HG02970 (cell line): ENCODE results near the gene ZNRF4.
"Not testable (repeated sequence)": the region's sequence is repeated elsewhere in the genome, so short reads cannot be mapped to it uniquely, and the experiment has no call there.

Experiments
- ATAC-seq: cut with Tn5 transposase; IDR thresholded peaks from one replicate; pipeline ENCODE4 v1.9.1; 2021; ENCODE audit warnings: mild to moderate bottlenecking, moderate library complexity, moderate number of reproducible peaks; ENCODE audit not compliant: unreplicated experiment, low FRiP score

ZNRF4 gene

DNA sequence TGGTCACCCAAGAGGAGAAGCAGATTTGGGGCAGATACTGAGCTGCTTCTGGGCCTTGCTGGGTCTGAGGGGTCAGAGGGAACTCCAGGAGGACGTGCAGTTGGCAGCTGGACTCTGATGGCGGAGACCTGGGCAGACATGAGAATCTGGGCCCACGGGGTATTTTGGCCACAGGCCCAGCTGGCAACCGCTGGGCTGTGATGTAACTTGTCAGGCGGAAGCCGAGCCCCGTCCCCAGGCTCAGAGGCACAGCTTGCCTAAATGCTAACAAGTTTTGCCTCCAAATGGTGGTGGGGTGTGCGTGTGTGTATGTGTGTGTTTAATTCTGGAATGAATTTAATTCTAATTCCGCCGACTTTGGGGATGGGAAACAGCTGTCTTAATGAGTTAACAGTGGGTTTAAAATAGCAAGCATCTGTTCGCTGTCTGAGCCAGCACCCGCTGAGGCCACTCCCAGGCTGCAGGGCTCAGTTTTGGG, 11.6 kb downstream of the ZNRF4 start:
- ATAC-seq = no peak

GRCh38 chr19:5470264-5470671, 15.1 kb downstream of the ZNRF4 start:
- ATAC-seq = no peak

DNA sequence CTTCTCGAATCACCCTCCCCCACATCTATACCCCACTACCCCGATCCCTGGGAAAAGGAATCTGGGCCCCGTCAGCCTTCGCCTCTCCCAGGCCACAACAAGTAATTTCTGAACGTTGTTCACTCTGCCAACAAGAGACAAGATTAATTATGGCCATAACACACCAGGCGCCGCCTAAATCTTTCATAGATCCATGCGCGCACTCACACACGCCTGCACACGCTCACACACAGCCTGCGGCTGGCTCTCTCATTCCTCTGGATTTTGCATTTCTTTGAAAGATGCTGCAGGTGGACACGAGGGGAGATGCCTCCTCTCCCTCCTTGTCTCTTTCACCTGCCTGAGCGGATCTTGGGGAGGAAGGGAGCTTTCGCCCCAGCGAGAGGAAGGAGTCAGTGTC, 17.1 kb downstream of the ZNRF4 start:
- ATAC-seq = no peak

DNA sequence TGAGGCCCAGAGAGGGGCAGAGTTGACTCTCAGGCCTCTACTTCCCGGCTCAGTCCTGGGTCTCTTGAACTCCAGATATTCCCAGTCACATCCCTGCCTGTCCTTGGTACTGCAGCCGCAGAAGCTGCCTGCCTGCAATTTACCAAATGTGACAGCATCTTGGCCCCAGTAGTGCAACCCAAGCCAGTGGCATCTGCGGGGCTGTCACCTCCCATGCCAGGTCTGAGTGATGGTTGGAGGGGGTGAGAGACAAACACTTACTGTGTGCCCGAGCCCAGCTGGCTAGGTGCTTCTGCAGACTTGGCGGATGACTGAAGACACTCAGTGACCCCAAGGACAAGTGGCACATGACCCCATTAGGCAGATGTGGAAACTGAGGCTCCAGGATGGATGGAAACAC, 18.4 kb downstream of the ZNRF4 start:
- ATAC-seq = no peak

DNA sequence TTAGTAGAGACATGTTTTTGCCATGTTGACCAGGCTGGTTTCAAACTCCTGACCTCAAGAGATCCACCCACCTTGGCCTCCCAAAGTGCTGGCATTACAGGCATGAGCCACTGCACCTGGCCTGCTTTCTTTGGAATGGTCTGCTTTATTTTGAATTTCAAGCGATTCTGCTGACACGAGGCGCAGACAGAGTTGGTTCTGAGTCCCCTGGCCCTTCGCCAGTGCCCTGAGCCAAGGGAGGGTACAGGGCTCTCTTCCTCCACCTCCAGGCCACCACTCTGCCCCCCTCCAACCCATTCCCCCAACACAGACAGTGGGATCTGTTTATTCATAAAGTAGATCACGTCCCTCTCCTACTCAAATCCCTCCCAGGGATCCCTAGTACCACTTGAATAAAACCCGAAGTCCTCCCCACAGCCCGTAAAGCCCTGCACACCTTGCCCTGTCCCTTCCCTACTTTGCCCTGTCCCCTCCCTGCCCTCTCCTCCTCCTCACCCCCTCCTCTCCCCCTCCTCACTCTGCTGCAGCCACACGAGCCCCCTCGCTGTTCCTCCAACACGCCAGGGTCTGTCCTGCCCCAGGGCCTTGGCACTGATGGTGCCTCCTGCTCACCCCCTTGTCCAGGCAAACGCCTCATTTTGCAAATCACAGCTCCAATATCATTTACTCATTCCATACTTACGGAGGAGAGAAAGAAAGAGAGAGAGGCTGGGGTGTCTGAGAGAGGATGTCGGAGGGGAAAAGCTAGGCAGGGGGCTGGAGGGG, 22.4 kb downstream of the ZNRF4 start:
- no peak for ATAC-seq

GRCh38 chr19:5478241-5478924, 23.2 kb downstream of the ZNRF4 start:
- ATAC-seq = no peak

GRCh38 chr19:5478925-5479588, 23.8 kb downstream of the ZNRF4 start:
- no peak for ATAC-seq

GRCh38 chr19:5479958-5480357, 24.7 kb downstream of the ZNRF4 start:
- ATAC-seq = no peak

DNA sequence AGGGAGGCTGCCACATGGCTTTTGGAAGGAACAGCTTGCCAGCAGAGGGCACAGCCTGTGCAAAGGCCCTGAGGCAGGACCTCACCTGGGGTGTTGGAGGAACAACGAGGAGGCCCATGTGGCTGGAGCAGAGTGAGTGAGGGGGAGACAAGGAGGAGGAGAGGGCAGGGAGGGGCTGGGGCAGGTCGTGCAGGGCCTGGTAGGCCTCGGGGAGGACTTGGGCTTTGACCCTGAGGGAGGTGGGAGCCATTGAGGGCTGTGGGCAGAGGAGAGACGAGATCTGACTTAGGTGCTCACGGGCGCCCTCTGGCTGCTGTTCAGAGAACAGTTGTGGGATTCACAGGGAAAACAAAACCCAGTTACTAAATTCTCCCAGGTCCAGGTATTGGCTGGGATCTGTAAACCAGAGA, 25.2 kb downstream of the ZNRF4 start:
- ATAC-seq = no peak

GRCh38 chr19:5481957-5482356, 26.7 kb downstream of the ZNRF4 start:
- ATAC-seq = no peak

GRCh38 chr19:5484398-5485285, 29.4 kb downstream of the ZNRF4 start:
- no peak for ATAC-seq

GRCh38 chr19:5485286-5485636, 30.0 kb downstream of the ZNRF4 start:
- ATAC-seq = no peak

GRCh38 chr19:5485658-5486057, 30.4 kb downstream of the ZNRF4 start:
- ATAC-seq = not testable (repeated sequence)

DNA sequence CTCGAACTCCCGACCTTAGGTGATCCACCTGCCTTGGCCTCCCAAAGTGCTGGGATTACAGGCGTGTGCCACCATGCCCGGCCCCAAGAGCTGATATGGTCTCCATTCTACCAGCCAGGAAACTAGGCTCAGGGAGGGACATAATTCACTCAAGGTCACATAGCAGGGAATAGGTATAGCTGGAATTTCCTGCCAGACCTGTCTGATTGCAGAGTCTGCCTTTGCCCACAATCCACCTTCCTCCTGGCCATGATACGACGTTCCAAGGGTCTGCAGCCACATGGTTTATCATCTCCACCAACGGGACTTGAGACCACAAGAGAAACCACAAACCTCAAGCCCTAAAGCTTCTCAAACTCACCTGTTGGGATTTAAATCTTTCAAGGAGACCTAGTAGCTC, 32.0 kb downstream of the ZNRF4 start:
- ATAC-seq = no peak

DNA sequence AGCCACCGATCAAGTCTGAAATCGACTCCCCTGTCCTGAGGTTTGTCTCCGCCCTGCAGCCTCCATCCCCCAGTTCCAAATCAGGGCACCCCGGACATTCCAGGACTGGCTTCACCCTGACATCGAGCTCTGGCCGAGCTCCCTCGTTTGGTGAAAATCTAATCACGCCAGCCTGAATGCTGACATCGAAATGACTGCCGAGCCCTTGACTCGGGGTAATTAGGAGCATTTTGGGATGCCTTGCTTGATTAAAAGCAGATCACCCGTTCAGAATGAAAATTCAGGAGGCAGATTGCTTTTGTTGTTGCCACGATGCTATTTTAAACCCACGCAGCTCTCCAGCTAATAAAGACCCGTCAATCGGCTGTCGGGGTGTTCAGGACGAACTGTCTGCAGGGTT, 34.3 kb downstream of the ZNRF4 start:
- no peak for ATAC-seq

DNA sequence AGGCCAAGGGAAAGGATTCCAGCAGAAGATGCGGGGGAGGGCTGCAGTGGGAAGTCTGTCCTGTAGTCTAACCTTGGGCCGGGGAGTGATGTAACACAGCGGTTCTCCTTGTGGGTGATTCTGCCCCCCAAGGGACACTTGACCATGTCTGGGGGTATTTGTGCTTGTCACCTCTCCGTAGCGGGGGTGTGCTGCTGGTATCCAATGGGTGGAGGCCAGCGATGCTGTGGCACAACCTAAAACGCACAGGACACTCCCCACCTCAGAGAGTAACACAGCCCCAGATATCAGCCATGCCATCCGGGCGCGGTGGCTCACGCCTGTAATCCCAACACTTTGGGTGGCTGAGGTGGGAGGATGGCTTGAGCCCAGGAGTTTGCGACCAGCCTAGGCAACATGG, 36.3 kb downstream of the ZNRF4 start:
- ATAC-seq = no peak

GRCh38 chr19:5492281-5492634, 37.0 kb downstream of the ZNRF4 start:
- ATAC-seq = no peak

GRCh38 chr19:5492635-5493409, 37.6 kb downstream of the ZNRF4 start:
- no peak for ATAC-seq

DNA sequence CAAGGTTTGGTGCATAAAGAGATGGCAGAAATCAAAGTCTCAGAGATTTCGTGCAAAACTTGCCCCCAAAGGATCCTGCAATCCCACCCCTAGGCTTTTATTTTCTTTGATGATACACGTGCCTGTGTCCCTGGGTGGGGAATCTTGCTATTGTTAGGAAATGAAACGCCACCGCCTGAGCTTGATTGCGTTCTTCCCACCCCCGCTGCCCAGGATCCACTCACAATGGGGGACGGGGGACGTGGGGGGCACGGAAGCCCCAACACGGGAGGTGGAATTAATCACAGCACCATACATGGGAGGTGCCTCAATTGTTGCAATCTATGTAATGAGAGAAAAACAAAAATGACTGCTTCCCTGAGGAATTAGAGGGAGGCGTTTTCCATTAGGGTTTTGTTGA, 39.6 kb downstream of the ZNRF4 start:
- no peak for ATAC-seq

DNA sequence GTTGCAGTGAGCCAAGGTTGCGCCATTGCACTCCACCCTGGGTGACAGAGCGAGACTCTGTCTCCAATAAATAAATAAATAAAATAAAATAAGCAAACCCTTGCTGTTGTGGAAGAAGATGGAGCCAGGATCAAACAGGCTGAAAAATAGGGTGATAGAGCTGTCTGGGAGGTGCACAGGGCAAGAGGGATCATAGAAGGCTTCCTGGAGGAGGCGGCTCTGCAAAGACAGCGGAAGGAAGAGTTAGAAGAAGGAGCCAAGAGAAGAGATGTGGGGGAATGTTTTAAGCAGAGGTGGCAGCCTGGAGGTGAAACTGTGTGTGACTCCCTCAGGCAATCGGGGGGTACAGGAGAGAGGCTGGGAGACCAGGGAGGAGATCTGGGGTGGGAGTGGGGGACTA, 40.6 kb downstream of the ZNRF4 start:
- ATAC-seq = no peak
